Measurements from ENCODE around the gene EFCC1.

- TF ChIP-seq CTCF (IDR thresholded peaks at IDR 0.05; ENCODE audit: control extremely low read depth in 1 of 3, insufficient read depth in 1 of 3, low read depth in 1 of 3, low read length in 3 of 3) (no peak), RXRA (IDR thresholded peaks at IDR 0.05; ENCODE audit: insufficient read depth, low read depth, low read length) (no peak), POLR2A (IDR thresholded peaks at IDR 0.05; ENCODE audit: control extremely low read depth in 1 of 2, low read depth in 2 of 2, low read length in 2 of 2) (no peak), RNF2 (IDR thresholded peaks at IDR 0.05; ENCODE audit: borderline replicate concordance, low read depth, low read length, missing control alignments, poor library complexity, severe bottlenecking) (no peak)
These were observed 62.1 kb downstream of the EFCC1 start for GRCh38 chr3:129063091-129063640.
